ENCODE data around the gene OR4S1. TPM values are rescaled to one million over a fixed set of nuclear protein-coding genes. Genes with fewer than 3 reads are reported as not detected.

Gene OR4S1
- polyA plus RNA-seq (2011; rRNA removed) = not detected in 2 replicates
- not detected in 2 replicates for polyA minus RNA-seq (2011; rRNA and poly(A)+ RNA removed)

- CTCF ChIA-PET = no interaction called here
- H3K9me3 ChIP-seq (ENCODE audit: control insufficient read depth, insufficient read depth, low read length) = no peaks in the 10 kb centered on the region
- H3K4me3 ChIP-seq (ENCODE audit: low read depth, low read length) = no peak within 1 kb of the TSS
- H3K27ac ChIP-seq (ENCODE audit: low read depth, low read length) = no peak within 1 kb of the TSS
- no peak for DNase-seq (ENCODE audit: low read depth, low spot score)
- no peak for TF ChIP-seq CTCF (IDR thresholded peaks at IDR 0.05; ENCODE audit: low read depth, low read length)
- POLR2A ChIA-PET = no interaction called here
- no peaks in the 10 kb centered on the region for H3K27me3 ChIP-seq (ENCODE audit: control insufficient read depth, insufficient read depth, low read length)
Measured at GRCh38 chr11:48305923-48306322, at the start of gene OR4S1. OR4S1 (plus strand) TSS chr11:48306223; CDS start chr11:48306223, 0 bp downstream.

- TF ChIP-seq CTCF (IDR thresholded peaks at IDR 0.05; ENCODE audit: low read depth, low read length) = no peak
- Histone ChIP-seq H3K4me3 (ENCODE audit: low read depth, low read length) (no peak overlapping the region), H3K27ac (ENCODE audit: low read depth, low read length) (no peak overlapping the region), H3K9me3 (ENCODE audit: control insufficient read depth, insufficient read depth, low read length) (no peaks in the 10 kb centered on the region), H3K27me3 (ENCODE audit: control insufficient read depth, insufficient read depth, low read length) (no peaks in the 10 kb centered on the region)
- ChIA-PET CTCF (interaction anchor here (0.6 kb wide), 1 partner anchor 328 kb away, joined by 3 read pairs; no protein-coding TSS in a partner anchor), POLR2A (no interaction called here)
- no peak for DNase-seq (ENCODE audit: low read depth, low spot score)
Measured at GRCh38 chr11:48261600-48261999, 44.4 kb upstream of the OR4S1 start.

- H3K27me3 ChIP-seq (ENCODE audit: control insufficient read depth, insufficient read depth, low read length) = no peaks in the 10 kb centered on the region
- no peak for TF ChIP-seq CTCF (IDR thresholded peaks at IDR 0.05; ENCODE audit: low read depth, low read length)
- ChIA-PET CTCF (no interaction called here), POLR2A (no interaction called here)
- no peak for DNase-seq (ENCODE audit: low read depth, low spot score)
- no peak within 1 kb of the TSS for H3K4me3 ChIP-seq (ENCODE audit: low read depth, low read length)
- H3K9me3 ChIP-seq (ENCODE audit: control insufficient read depth, insufficient read depth, low read length) = no peaks in the 10 kb centered on the region
- no peak within 1 kb of the TSS for H3K27ac ChIP-seq (ENCODE audit: low read depth, low read length)
Measured at GRCh38 chr11:48263423-48263911, 42.6 kb upstream of the OR4S1 start, which contains the start of gene OR4X1. OR4X1 (plus strand) TSS chr11:48263861; CDS start chr11:48263861, 0 bp downstream.

GRCh38 chr11:48270621-48271020 lies 35.4 kb upstream of the OR4S1 start:
- Histone ChIP-seq H3K4me3 (ENCODE audit: low read depth, low read length) (no peak overlapping the region), H3K27me3 (ENCODE audit: control insufficient read depth, insufficient read depth, low read length) (no peaks in the 10 kb centered on the region), H3K27ac (ENCODE audit: low read depth, low read length) (no peak overlapping the region), H3K9me3 (ENCODE audit: control insufficient read depth, insufficient read depth, low read length) (no peaks in the 10 kb centered on the region)
- ChIA-PET POLR2A (no interaction called here), CTCF (no interaction called here)
- no peak for TF ChIP-seq CTCF (IDR thresholded peaks at IDR 0.05; ENCODE audit: low read depth, low read length)
- no peak for DNase-seq (ENCODE audit: low read depth, low spot score)

GRCh38 chr11:48272606-48273005 lies 33.4 kb upstream of the OR4S1 start:
- Histone ChIP-seq H3K9me3 (ENCODE audit: control insufficient read depth, insufficient read depth, low read length) (no peaks in the 10 kb centered on the region), H3K27me3 (ENCODE audit: control insufficient read depth, insufficient read depth, low read length) (no peaks in the 10 kb centered on the region), H3K27ac (ENCODE audit: low read depth, low read length) (no peak overlapping the region), H3K4me3 (ENCODE audit: low read depth, low read length) (no peak overlapping the region)
- ChIA-PET CTCF (no interaction called here), POLR2A (no interaction called here)
- DNase-seq (ENCODE audit: low read depth, low spot score) = no peak
- no peak for TF ChIP-seq CTCF (IDR thresholded peaks at IDR 0.05; ENCODE audit: low read depth, low read length)
